Left cardiac atrium (tissue), 4 donors: ENCODE results near the gene CCBE1. TPM values are rescaled to one million over a fixed set of nuclear protein-coding genes. Genes with fewer than 3 reads are reported as not detected.
A peak's percentile ranks its signal among the peaks of the same experiment; 100 is the strongest.

Experiments
- ATAC-seq, 2 donors: fragments of 200-7000 bp; cut with Tn5 transposase; one replicate each; pipeline ENCODE4 v1.9.1; 2020; ENCODE audit warnings: mild to moderate bottlenecking in 2 of 2, moderate library complexity in 2 of 2
- DNase-seq: peaks from one replicate; pipeline ENCODE4 v3.0.0-alpha.2; 2020
- intact Hi-C, 2 donors: fragments of 100-400 bp; cut with DNase I; formaldehyde crosslinking; loops; one replicate each; pipeline versions ENCODE4 v1.14.1 to v1.15.1; 2022 to 2023
- total RNA-seq, 2 donors: library from RNA; stranded (reverse); fragmentation: NEBNext Ultra II Directional; extraction: Animal tissue kit (Norgen Biotek cat#: 25700); gene quantifications; one replicate each; pipeline ENCODE4 v1.2.1, GENCODE V29; 2021
- donor health status: DM: no; HTN: yes; CAD: no.
- donor health status: DM: no; HTN: yes; CAD: no; lungs with severe emphysema.
- donor health status: DM: yes; HTN: yes; CAD: no.
- donor health status: Dilated cardiomyopathy.

The CCBE1 gene
- total RNA-seq, 2 donors from 2014 or later: 1.2 to 2.9 TPM

- DNase-seq (no peak), ATAC-seq (no peak)
- intact Hi-C loops: no loop called here
Observed at GRCh38 chr18:59563176-59563785, 133.9 kb downstream of the CCBE1 start.

GRCh38 chr18:59562751-59563150 lies 134.5 kb downstream of the CCBE1 start:
- intact Hi-C loops: no loop called here
- no peak for DNase-seq
- no peak for ATAC-seq

- no peak for DNase-seq
- intact Hi-C loops: no loop called here
- no peak for ATAC-seq
Observed at GRCh38 chr18:59561612-59562011, 135.6 kb downstream of the CCBE1 start.

GRCh38 chr18:59560556-59560955 lies 136.7 kb downstream of the CCBE1 start:
- intact Hi-C loops: no loop called here
- DNase-seq (no peak), ATAC-seq (no peak)

GRCh38 chr18:59559528-59559927 lies 137.7 kb downstream of the CCBE1 start:
- peak in 1 of 2 donors; percentile 61 for ATAC-seq
- DNase-seq: no peak
- intact Hi-C loops: no loop called here

- no peak for ATAC-seq
- intact Hi-C loops: no loop called here
- no peak for DNase-seq
Observed at GRCh38 chr18:59555995-59556659, 141.1 kb downstream of the CCBE1 start.

GRCh38 chr18:59554796-59555335 lies 142.4 kb downstream of the CCBE1 start:
- ATAC-seq: no peak
- intact Hi-C loops: no loop called here
- DNase-seq: no peak

- DNase-seq: no peak
- ATAC-seq: no peak
- intact Hi-C loops: no loop called here
Observed at GRCh38 chr18:59553273-59553870, 143.9 kb downstream of the CCBE1 start.

GRCh38 chr18:59551902-59552635 lies 145.2 kb downstream of the CCBE1 start:
- intact Hi-C loops: no loop called here
- no peak for ATAC-seq
- DNase-seq: no peak

GRCh38 chr18:59550174-59550516 lies 147.1 kb downstream of the CCBE1 start:
- DNase-seq (no peak), ATAC-seq (no peak)
- intact Hi-C loops: no loop called here

GRCh38 chr18:59549503-59550173 lies 147.6 kb downstream of the CCBE1 start:
- ATAC-seq: peak; percentile 36 to 41
- intact Hi-C loops: loop anchor here in 1 of 2 donors (2.0 kb wide), 1 partner anchor 79 kb away; no protein-coding TSS in a partner anchor
- DNase-seq: no peak

GRCh38 chr18:59547581-59548182 lies 149.5 kb downstream of the CCBE1 start:
- intact Hi-C loops: loop anchor here in 1 of 2 donors (2.0 kb wide), 1 partner anchor 77 kb away; no protein-coding TSS in a partner anchor
- peak; percentile 73 to 85 for ATAC-seq
- DNase-seq: no peak

- DNase-seq (no peak), ATAC-seq (peak in 1 of 2 donors; percentile 80)
- intact Hi-C loops: no loop called here
Observed at GRCh38 chr18:59546188-59546587, 151.0 kb downstream of the CCBE1 start.

- ATAC-seq: no peak
- DNase-seq: no peak
- intact Hi-C loops: no loop called here
Observed at GRCh38 chr18:59540780-59541179, 156.4 kb downstream of the CCBE1 start.

GRCh38 chr18:59540346-59540745 lies 156.9 kb downstream of the CCBE1 start:
- ATAC-seq (no peak), DNase-seq (no peak)
- intact Hi-C loops: no loop called here

GRCh38 chr18:59539108-59539507 lies 158.1 kb downstream of the CCBE1 start:
- intact Hi-C loops: no loop called here
- ATAC-seq (no peak), DNase-seq (no peak)

GRCh38 chr18:59537579-59537978 lies 159.6 kb downstream of the CCBE1 start:
- DNase-seq (no peak), ATAC-seq (no peak)
- intact Hi-C loops: no loop called here

- DNase-seq: no peak
- intact Hi-C loops: no loop called here
Observed at GRCh38 chr18:59536166-59536565, 161.1 kb downstream of the CCBE1 start.

GRCh38 chr18:59535055-59535454 lies 162.2 kb downstream of the CCBE1 start:
- no peak for DNase-seq
- intact Hi-C loops: no loop called here
- no peak for ATAC-seq

More at GRCh38 chr18:59536166-59536565, 161.1 kb downstream of the CCBE1 start:
- ATAC-seq: no peak
